GM12878 (cell line): Measurements from ENCODE around the gene IL34. TPM values are rescaled to one million over a fixed set of nuclear protein-coding genes. Genes with fewer than 3 reads are reported as not detected.

Experiments used
- ATAC-seq: fragments of 200-7000 bp; cut with Tn5 transposase; 3 replicates; pipeline ENCODE4 v1.9.1; 2020; ENCODE audit warnings: mild to moderate bottlenecking, moderate library complexity
- BruUV-seq: library from RNA; stranded (reverse); fragments of 400-500 nt; replicated peaks from 2 replicates; lab custom pipeline; 2021; lab: Mats Ljungman, UMichigan
- CTCF ChIA-PET: fragments of 300-600 bp; sonication (Branson Sonifier 250); formaldehyde crosslinking; extraction: SDS; loops from one replicate; lab custom pipeline; 2021; ENCODE audit warnings: inconsistent platforms; lab: Yijun Ruan, JAX
- POLR2A ChIA-PET: fragments of 350-600 bp; formaldehyde crosslinking; extraction: SDS; loops from one replicate; lab custom pipeline; 2021; ENCODE audit warnings: inconsistent platforms; lab: Charles Lee
- RAD21 ChIA-PET: fragments of 300-600 bp; sonication (Branson Sonifier 250); formaldehyde crosslinking; loops from one replicate; lab custom pipeline; 2023; ENCODE audit warnings: antibody characterized with exemption; ENCODE audit not compliant: unreplicated experiment; lab: Charles Lee
- SMC1A ChIA-PET: fragments of 300-600 bp; sonication (Branson Sonifier 250); formaldehyde crosslinking; loops from one replicate; lab custom pipeline; 2023; ENCODE audit not compliant: unreplicated experiment, uncharacterized antibody; lab: Charles Lee
- DNase-seq: peaks from one replicate; pipeline ENCODE4 v3.0.0-alpha.2; 2011; ENCODE audit warnings: low read depth, low spot score
- FAIRE-seq: peaks from 3 replicates; lab custom pipeline; 2011; peaks lifted over from hg19 to GRCh38; lab: Jason Lieb, UNC
- H2AFZ ChIP-seq: 2 replicates; pipeline ENCODE4 v1.6.0; 2011; ENCODE audit warnings: low read depth, low read length, control low read depth; ENCODE audit not compliant: control insufficient read depth
- H3K27ac ChIP-seq: 2 replicates; pipeline ENCODE4 v1.5.1; 2011; ENCODE audit warnings: control low read depth; ENCODE audit not compliant: control insufficient read depth, insufficient read depth
- H3K27me3 ChIP-seq, 2 experiments: replicated peaks in 1 of 2; 2 replicates each; pipeline versions ENCODE4 v1.6.0 to v1.6.1; 2011; ENCODE audit warnings: low read length in 1 of 2; ENCODE audit not compliant: control insufficient read depth in 2 of 2, insufficient read depth in 2 of 2
- H3K36me3 ChIP-seq, 2 experiments: 2 replicates each; pipeline ENCODE4 v1.5.1; 2011; ENCODE audit warnings: low read length in 1 of 2; ENCODE audit not compliant: control insufficient read depth in 2 of 2, insufficient read depth in 2 of 2
- H3K4me1 ChIP-seq: 2 replicates; pipeline ENCODE4 v1.6.1; 2011; ENCODE audit warnings: mild to moderate bottlenecking, low read length, moderate library complexity, mixed read lengths; ENCODE audit not compliant: control insufficient read depth, insufficient read depth
- H3K4me2 ChIP-seq: 2 replicates; pipeline ENCODE4 v1.6.0; 2011; ENCODE audit warnings: control low read depth; ENCODE audit not compliant: control insufficient read depth, insufficient read depth
- H3K4me3 ChIP-seq: fragments of 200-600 bp; sonication (generic); 2 replicates; pipeline ENCODE4 v1.5.1; 2016
- H3K79me2 ChIP-seq: 2 replicates; pipeline ENCODE4 v1.6.0; 2011; ENCODE audit warnings: low read length; ENCODE audit not compliant: control insufficient read depth, insufficient read depth
- H3K9ac ChIP-seq: 2 replicates; pipeline ENCODE4 v1.8.0; 2011; ENCODE audit warnings: low read length, control low read depth, mixed read lengths; ENCODE audit not compliant: control insufficient read depth, insufficient read depth
- H3K9me3 ChIP-seq: replicated peaks from 3 replicates; pipeline ENCODE4 v1.5.1; 2011; ENCODE audit warnings: mild to moderate bottlenecking, low read length; ENCODE audit not compliant: control insufficient read depth, insufficient read depth
- H4K20me1 ChIP-seq: 2 replicates; pipeline ENCODE4 v1.6.0; 2011; ENCODE audit not compliant: control insufficient read depth, insufficient read depth
- CHD2 ChIP-seq: IDR thresholded peaks from 2 replicates; pipeline ENCODE4 v1.6.1; 2011; ENCODE audit warnings: low read depth, low read length, improper control_type of control experiment, borderline replicate concordance
- EED ChIP-seq: sonication (generic); IDR thresholded peaks from 2 replicates; pipeline ENCODE4 v1.6.1; 2016; ENCODE audit warnings: antibody characterized with exemption, low read depth
- HDAC2 ChIP-seq: fragments of 200-600 bp; sonication (generic); IDR thresholded peaks from 2 replicates; pipeline ENCODE4 v1.6.1; 2017
- IKZF1 ChIP-seq: fragments of 450-650 bp; conservative IDR thresholded peaks from 2 replicates; pipeline ENCODE4 v1.6.1; 2017; ENCODE audit warnings: antibody characterized with exemption, mild to moderate bottlenecking
- KLF5 ChIP-seq: fragments of 450-650 bp; IDR thresholded peaks from 2 replicates; pipeline ENCODE4 v1.6.1; 2014; ENCODE audit warnings: mild to moderate bottlenecking; ENCODE audit not compliant: partially characterized antibody
- MEF2B ChIP-seq: fragments of 450-650 bp; IDR thresholded peaks from 2 replicates; pipeline ENCODE4 v1.6.1; 2018; ENCODE audit warnings: mild to moderate bottlenecking, moderate library complexity; ENCODE audit not compliant: partially characterized antibody, poor library complexity, severe bottlenecking
- MXI1 ChIP-seq: fragments of 150-350 bp; IDR thresholded peaks from 2 replicates; pipeline ENCODE4 v1.6.1; 2011; ENCODE audit warnings: low read depth, mild to moderate bottlenecking, inconsistent platforms, low read length, improper control_type of control experiment
- NBN ChIP-seq: fragments of 450-650 bp; IDR thresholded peaks from 2 replicates; pipeline ENCODE4 v1.6.1; 2016
- POLR2AphosphoS5 ChIP-seq: IDR thresholded peaks from 2 replicates; pipeline ENCODE4 v1.6.1; 2011; ENCODE audit warnings: mild to moderate bottlenecking, low read length, inconsistent platforms
- RFX5 ChIP-seq: IDR thresholded peaks from 2 replicates; pipeline ENCODE4 v1.6.1; 2011; ENCODE audit warnings: low read depth, low read length, improper control_type of control experiment
- SMC3 ChIP-seq: IDR thresholded peaks from 2 replicates; pipeline ENCODE4 v1.6.1; 2011; ENCODE audit warnings: low read length, improper control_type of control experiment, borderline replicate concordance
- SREBF2 ChIP-seq: IDR thresholded peaks from 2 replicates; pipeline ENCODE4 v1.6.1; 2012; ENCODE audit warnings: mild to moderate bottlenecking, low read length
- TCF3 ChIP-seq: IDR thresholded peaks from 2 replicates; pipeline ENCODE4 v1.6.1; 2012; ENCODE audit warnings: low read depth, mild to moderate bottlenecking, low read length, borderline replicate concordance; ENCODE audit not compliant: insufficient read depth
- YBX1 ChIP-seq: fragments of 450-650 bp; IDR thresholded peaks from 2 replicates; pipeline ENCODE4 v1.6.1; 2016; ENCODE audit warnings: antibody characterized with exemption
- ZSCAN29 ChIP-seq: fragments of 450-650 bp; IDR thresholded peaks from 2 replicates; pipeline ENCODE4 v1.6.1; 2017; ENCODE audit warnings: mild to moderate bottlenecking, moderate library complexity
- whole genome bisulfite sequencing: methylation state at CpG from one replicate; pipeline ENCODE4 v1.1.6; 2016; ENCODE audit warnings: low lambda C conversion rate; ENCODE audit not compliant: insufficient replicate concordance, insufficient coverage; ENCODE audit errors: missing lambda C conversion rate; 5-methylcytosine and 5-hydroxymethylcytosine counted together
- in situ Hi-C: fragments of 300-500 bp; cut with MboI; formaldehyde crosslinking; loops from 9 replicates; pipeline ENCODE4 v1.14.3; 2018; ENCODE audit warnings: mixed read lengths
- intact Hi-C: fragments of 100-400 bp; cut with micrococcal nuclease; formaldehyde crosslinking; loops from one replicate; pipeline ENCODE4 v1.14.2; 2022; ENCODE audit not compliant: unreplicated experiment
- polyA plus RNA-seq, 11 experiments: library from polyadenylated mRNA; depleted of rRNA in 4 of 11; unstranded in 6 of 11; stranded (reverse) in 5 of 11; fragments of >200 nt; fragmentation: Nextera tagmentation in 4 of 11; fragmentation: Illumina TruSeq in 1 of 11; extraction: Ambion mirVana in 4 of 11; extraction: Trizol in 1 of 11; gene quantifications; 1 replicate in 1 of 11; 2 replicates in 10 of 11; pipeline versions ENCODE4 v1.2.1 to v1.2.3, GENCODE V29; 2011 to 2016; ENCODE audit warnings: inconsistent platforms in 2 of 11, missing spikeins in 2 of 11, low read depth in 1 of 11
- total RNA-seq, 4 experiments: library from RNA; depleted of rRNA in 3 of 4; stranded (reverse); fragments of >200 nt in 3 of 4; fragmentation: Illumina TruSeq in 1 of 4; extraction: Trizol in 1 of 4; gene quantifications; 2 replicates each; pipeline versions ENCODE4 v1.2.1 to v1.2.3, GENCODE V29; 2013 to 2021
- TF ChIP-seq, protein P1 (sequence below): IDR thresholded peaks from 2 replicates; pipeline ENCODE4 v1.6.1; 2011; ENCODE audit warnings: mild to moderate bottlenecking, low read depth, low read length, moderate library complexity; ENCODE audit not compliant: insufficient replicate concordance
- TF ChIP-seq, protein P2 (sequence below): IDR thresholded peaks from 2 replicates; pipeline ENCODE4 v1.6.1; 2012; ENCODE audit warnings: low read depth, low read length, improper control_type of control experiment
- TF ChIP-seq, protein P3 (sequence below): fragments of 450-650 bp; formaldehyde crosslinking; IDR thresholded peaks from 2 replicates; pipeline ENCODE4 v1.4.0; 2020; ENCODE audit warnings: mild to moderate bottlenecking, moderate library complexity

Gene IL34
- total and polyA plus RNA-seq, 10 of the 15 experiments (the other 5 are each of a cell fraction or from before 2014, with no cell fraction given) = 0.27 to 0.40 TPM; not detected in 8

DNA sequence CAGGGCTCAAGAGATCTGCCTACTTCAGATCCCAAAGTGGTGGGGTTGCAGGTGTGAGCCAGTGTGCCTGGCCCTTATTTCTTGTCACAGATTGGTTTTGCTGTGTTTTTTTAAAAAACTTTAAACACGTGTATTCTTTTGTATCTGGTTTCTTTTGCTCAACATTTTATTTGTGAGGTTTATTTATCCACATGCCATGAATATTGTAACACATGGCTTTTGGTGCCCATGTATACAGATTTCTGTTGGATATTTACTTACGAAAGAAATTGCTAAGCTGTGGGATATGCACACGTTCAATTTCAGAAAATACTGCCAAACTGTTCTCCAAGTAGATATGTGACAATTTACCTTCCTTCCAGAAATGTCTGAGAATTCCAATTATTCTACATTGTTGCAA, 18.7 kb upstream of the IL34 start (continued):
- TF ChIP-seq, protein P1, sequence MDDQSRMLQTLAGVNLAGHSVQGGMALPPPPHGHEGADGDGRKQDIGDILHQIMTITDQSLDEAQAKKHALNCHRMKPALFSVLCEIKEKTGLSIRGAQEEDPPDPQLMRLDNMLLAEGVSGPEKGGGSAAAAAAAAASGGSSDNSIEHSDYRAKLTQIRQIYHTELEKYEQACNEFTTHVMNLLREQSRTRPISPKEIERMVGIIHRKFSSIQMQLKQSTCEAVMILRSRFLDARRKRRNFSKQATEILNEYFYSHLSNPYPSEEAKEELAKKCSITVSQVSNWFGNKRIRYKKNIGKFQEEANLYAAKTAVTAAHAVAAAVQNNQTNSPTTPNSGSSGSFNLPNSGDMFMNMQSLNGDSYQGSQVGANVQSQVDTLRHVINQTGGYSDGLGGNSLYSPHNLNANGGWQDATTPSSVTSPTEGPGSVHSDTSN = no peak
- TF ChIP-seq, protein P2, sequence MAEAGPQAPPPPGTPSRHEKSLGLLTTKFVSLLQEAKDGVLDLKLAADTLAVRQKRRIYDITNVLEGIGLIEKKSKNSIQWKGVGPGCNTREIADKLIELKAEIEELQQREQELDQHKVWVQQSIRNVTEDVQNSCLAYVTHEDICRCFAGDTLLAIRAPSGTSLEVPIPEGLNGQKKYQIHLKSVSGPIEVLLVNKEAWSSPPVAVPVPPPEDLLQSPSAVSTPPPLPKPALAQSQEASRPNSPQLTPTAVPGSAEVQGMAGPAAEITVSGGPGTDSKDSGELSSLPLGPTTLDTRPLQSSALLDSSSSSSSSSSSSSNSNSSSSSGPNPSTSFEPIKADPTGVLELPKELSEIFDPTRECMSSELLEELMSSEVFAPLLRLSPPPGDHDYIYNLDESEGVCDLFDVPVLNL = no peak
- no peak for TF ChIP-seq YBX1
- TF ChIP-seq TCF3 = no peak
- no peak for TF ChIP-seq POLR2AphosphoS5
- TF ChIP-seq SMC3 = no peak
- TF ChIP-seq KLF5 = no peak
- TF ChIP-seq, all 136 proteins: peak for 0

DNA sequence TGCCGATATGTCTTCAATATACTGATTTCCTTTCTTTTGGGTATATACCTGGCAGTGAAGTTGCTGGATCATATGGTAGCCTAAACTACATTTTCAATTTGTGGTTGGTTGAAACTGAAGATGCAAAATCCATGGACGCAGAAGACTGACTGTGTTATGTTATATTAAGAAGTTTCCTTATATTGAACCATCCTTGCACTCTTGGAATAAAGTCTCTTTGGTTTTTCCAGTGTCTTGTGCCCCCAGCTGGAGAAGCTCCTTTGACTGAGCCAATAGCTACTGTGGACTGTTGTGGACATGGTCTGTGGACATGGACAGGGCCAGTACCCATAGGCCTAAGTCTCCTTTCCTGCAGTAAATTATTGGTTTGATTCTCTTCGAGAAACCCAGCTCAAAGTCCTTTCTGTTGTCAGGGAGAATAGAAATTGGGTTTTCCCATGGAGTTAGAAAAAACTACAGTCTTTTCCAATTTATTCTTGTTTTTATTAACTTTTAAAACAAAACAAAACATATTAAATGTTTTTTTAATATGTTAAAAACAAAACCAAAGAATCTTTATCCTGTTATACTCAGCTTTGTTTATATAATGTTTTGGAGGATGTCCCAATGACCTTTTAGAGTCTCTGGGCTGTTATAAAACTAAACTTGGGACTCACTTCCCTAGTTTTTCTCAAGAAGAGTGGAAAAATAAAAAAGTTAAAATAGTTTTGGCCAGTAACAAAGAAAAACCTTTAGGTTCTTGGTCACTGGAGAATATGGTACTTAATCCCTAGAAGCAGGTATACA, 15.2 kb upstream of the IL34 start:
- H2AFZ ChIP-seq = no peak overlapping the region
- no peak for ATAC-seq
- POLR2A ChIA-PET = no interaction called here
- no peak overlapping the region for H3K4me2 ChIP-seq
- no peak overlapping the region for H3K27ac ChIP-seq
- in situ Hi-C loops (no loop called here), intact Hi-C loops (no loop called here)
- CTCF ChIA-PET = interaction anchor here (0.7 kb wide), 1 partner anchor 542 kb away, joined by 3 read pairs; no protein-coding TSS in a partner anchor
- no peak overlapping the region for H3K9ac ChIP-seq
- WGBS = 27% methylated on average over 3 of the region's 3 CpGs
- no peaks in the 10 kb centered on the region for H4K20me1 ChIP-seq
- no peaks in the 10 kb centered on the region for H3K36me3 ChIP-seq
- H3K4me3 ChIP-seq = no peak overlapping the region
- SMC1A ChIA-PET = interaction anchor here (0.7 to 1.0 kb wide), 2 partner anchors 17 to 19 kb away, joined by 3 read pairs; no protein-coding TSS in a partner anchor
- no peaks in the 10 kb centered on the region for H3K9me3 ChIP-seq
- H3K4me1 ChIP-seq = no peaks in the 10 kb centered on the region
- no peak for DNase-seq
- no peaks in the 10 kb centered on the region for H3K79me2 ChIP-seq
- RAD21 ChIA-PET = no interaction called here
- no TSS peak for BruUV-seq
- no peak for FAIRE-seq
- H3K27me3 ChIP-seq = no peaks in the 10 kb centered on the region
- TF ChIP-seq HDAC2 (no peak), RFX5 (no peak), NBN (no peak), SREBF2 (no peak), MEF2B (no peak), ZSCAN29 (no peak), MXI1 (no peak), CHD2 (no peak), IKZF1 (no peak), EED (no peak)
- TF ChIP-seq, protein P3, sequence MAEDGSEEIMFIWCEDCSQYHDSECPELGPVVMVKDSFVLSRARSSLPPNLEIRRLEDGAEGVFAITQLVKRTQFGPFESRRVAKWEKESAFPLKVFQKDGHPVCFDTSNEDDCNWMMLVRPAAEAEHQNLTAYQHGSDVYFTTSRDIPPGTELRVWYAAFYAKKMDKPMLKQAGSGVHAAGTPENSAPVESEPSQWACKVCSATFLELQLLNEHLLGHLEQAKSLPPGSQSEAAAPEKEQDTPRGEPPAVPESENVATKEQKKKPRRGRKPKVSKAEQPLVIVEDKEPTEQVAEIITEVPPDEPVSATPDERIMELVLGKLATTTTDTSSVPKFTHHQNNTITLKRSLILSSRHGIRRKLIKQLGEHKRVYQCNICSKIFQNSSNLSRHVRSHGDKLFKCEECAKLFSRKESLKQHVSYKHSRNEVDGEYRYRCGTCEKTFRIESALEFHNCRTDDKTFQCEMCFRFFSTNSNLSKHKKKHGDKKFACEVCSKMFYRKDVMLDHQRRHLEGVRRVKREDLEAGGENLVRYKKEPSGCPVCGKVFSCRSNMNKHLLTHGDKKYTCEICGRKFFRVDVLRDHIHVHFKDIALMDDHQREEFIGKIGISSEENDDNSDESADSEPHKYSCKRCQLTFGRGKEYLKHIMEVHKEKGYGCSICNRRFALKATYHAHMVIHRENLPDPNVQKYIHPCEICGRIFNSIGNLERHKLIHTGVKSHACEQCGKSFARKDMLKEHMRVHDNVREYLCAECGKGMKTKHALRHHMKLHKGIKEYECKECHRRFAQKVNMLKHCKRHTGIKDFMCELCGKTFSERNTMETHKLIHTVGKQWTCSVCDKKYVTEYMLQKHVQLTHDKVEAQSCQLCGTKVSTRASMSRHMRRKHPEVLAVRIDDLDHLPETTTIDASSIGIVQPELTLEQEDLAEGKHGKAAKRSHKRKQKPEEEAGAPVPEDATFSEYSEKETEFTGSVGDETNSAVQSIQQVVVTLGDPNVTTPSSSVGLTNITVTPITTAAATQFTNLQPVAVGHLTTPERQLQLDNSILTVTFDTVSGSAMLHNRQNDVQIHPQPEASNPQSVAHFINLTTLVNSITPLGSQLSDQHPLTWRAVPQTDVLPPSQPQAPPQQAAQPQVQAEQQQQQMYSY (CRISPR knock-in tag) = no peak
